ENCODE data around the gene ANXA3. TPM values are rescaled to one million over a fixed set of nuclear protein-coding genes. Genes with fewer than 3 reads are reported as not detected.
A peak's percentile ranks its signal among the peaks of the same experiment; 100 is the strongest.
"Not testable (repeated sequence)": the region's sequence is repeated elsewhere in the genome, so short reads cannot be mapped to it uniquely, and the experiment has no call there.

The ANXA3 gene
- 10 to 100 TPM; 24.4 to 46.4 (median 35.5) TPM for total RNA-seq
- long read RNA-seq, donor 1, transcript ANXA3-201 (13 exons, 1,657 nt), result major isoform, 24 of 30 reads
- long read RNA-seq, donor 1, partial matches to known transcripts, result 0 of 30 reads
- long read RNA-seq, donor 1, other reads (novel, unspliced or antisense), result 5 of 30 reads
- long read RNA-seq, donor 2, transcript ANXA3-201 (13 exons, 1,657 nt), result major isoform, 45 of 51 reads
- long read RNA-seq, donor 2, partial matches to known transcripts, result 1 of 51 reads
- long read RNA-seq, donor 2, other reads (novel, unspliced or antisense), result 4 of 51 reads

- Histone ChIP-seq H3K4me3 (peak within 1 kb of the TSS; percentile 29), H3K36me3 (ENCODE audit: low read depth) (no peaks in the 10 kb centered on the region), H3K4me1 (ENCODE audit: low read depth) (peaks cover 8% of the 10 kb centered on the region), H3K9me3 (no peaks in the 10 kb centered on the region)
- TF ChIP-seq CTCF (IDR thresholded peaks at IDR 0.05), result no peak
- intact Hi-C loops (cut with DNase I, micrococcal nuclease), result no loop called here
- ATAC-seq (peak; percentile 94), DNase-seq (peak; percentile 72 to 84 (median 84))
These were observed at the start of gene ANXA3 for GRCh38 chr4:78551420-78552351. Gene ANXA3, plus strand, starts transcription at chr4:78551770. Its CDS starts 2,704 bp downstream, at chr4:78554474.

GRCh38 chr4:78506260-78506659 lies 45.3 kb upstream of the ANXA3 start:
- H3K36me3 ChIP-seq (ENCODE audit: low read depth); DNase-seq; H3K4me3 ChIP-seq; ATAC-seq; H3K4me1 ChIP-seq (ENCODE audit: low read depth); H3K9me3 ChIP-seq; intact Hi-C loops (cut with DNase I, micrococcal nuclease): not testable (repeated sequence)

- Histone ChIP-seq H3K36me3 (ENCODE audit: low read depth) (no peaks in the 10 kb centered on the region), H3K4me3 (no peak overlapping the region), H3K4me1 (ENCODE audit: low read depth) (peaks cover 9% of the 10 kb centered on the region), H3K9me3 (no peaks in the 10 kb centered on the region)
- no peak for TF ChIP-seq CTCF (IDR thresholded peaks at IDR 0.05)
- DNase-seq (no peak), ATAC-seq (no peak)
- intact Hi-C loops (cut with DNase I, micrococcal nuclease), result no loop called here
These were observed 42.5 kb upstream of the ANXA3 start for GRCh38 chr4:78509043-78509442.

GRCh38 chr4:78510108-78510507 lies 41.5 kb upstream of the ANXA3 start:
- no peak for TF ChIP-seq CTCF (IDR thresholded peaks at IDR 0.05)
- intact Hi-C loops (cut with DNase I, micrococcal nuclease), result loop anchor here in 1 of 2 donors (5.0 kb wide), 1 partner anchor 453 kb away; the partner anchor contains the start of gene FRAS1
- ATAC-seq, result no peak
- peaks cover 11% of the 10 kb centered on the region for H3K4me1 ChIP-seq (ENCODE audit: low read depth)
- DNase-seq, result no peak
- H3K36me3 ChIP-seq (ENCODE audit: low read depth), result no peaks in the 10 kb centered on the region
- no peak overlapping the region for H3K4me3 ChIP-seq
- no peaks in the 10 kb centered on the region for H3K9me3 ChIP-seq

GRCh38 chr4:78510681-78511080 lies 40.9 kb upstream of the ANXA3 start:
- ATAC-seq (no peak), DNase-seq (no peak)
- peaks cover 11% of the 10 kb centered on the region for H3K4me1 ChIP-seq (ENCODE audit: low read depth)
- no peaks in the 10 kb centered on the region for H3K36me3 ChIP-seq (ENCODE audit: low read depth)
- TF ChIP-seq CTCF (IDR thresholded peaks at IDR 0.05), result no peak
- intact Hi-C loops (cut with DNase I, micrococcal nuclease), result loop anchor here in 1 of 2 donors (5.0 kb wide), 1 partner anchor 453 kb away; the partner anchor contains the start of gene FRAS1
- no peak overlapping the region for H3K4me3 ChIP-seq
- no peaks in the 10 kb centered on the region for H3K9me3 ChIP-seq

Data from mucosa of descending colon (tissue), 3 donors.